Measurements from ENCODE around the gene PTEN. TPM values are rescaled to one million over a fixed set of nuclear protein-coding genes. Genes with fewer than 3 reads are reported as not detected.
"Not testable (repeated sequence)": the region's sequence is repeated elsewhere in the genome, so short reads cannot be mapped to it uniquely, and the experiment has no call there.

Gene PTEN
- total RNA-seq, 1 donor from 2014 or later: 69.3 TPM

- DNase-seq (ENCODE audit: low read depth): not testable (repeated sequence)
These were observed 5.7 kb downstream of the PTEN start for GRCh38 chr10:87869139-87869538.

DNA sequence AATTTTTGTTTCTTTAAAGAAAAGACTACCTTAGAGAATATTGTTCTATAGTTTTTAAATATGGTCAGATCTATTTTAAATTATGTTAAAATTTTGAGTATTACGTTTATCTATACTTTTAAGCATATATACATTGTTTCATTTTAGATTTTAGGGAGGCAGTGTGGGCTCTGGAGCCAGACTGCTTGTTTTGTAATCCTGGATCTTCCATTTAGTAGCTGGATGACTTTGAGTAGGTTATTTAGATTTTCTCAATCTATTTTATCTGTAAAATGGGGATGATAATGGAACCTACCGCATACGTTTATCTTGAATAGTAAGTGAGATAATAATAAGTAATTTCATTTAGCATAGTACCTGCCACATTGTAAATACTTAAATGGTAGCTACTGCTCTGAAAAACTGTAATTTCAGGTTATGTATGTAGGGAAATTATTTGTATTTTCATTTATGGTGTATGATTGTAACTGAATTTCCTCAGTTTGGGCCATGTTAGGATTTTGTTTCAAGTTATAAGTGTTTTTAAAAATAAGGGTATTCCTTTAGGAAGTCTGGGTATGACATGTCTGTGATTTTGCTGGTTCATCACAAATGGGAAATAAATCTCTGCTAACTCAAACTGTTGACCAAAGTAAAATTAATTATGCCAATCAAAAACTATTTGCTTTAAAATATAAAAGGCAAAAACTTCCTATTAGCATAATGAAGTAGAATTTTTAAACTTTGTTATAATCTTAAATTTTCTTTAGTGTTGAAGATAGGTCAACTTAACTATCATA is 6.5 kb downstream of the PTEN start:
- no peak for DNase-seq (ENCODE audit: low read depth)

GRCh38 chr10:87872828-87873227 is 9.4 kb downstream of the PTEN start:
- DNase-seq (ENCODE audit: low read depth): no peak

- DNase-seq (ENCODE audit: low read depth): no peak
These were observed 10.2 kb downstream of the PTEN start for GRCh38 chr10:87873656-87874055.

GRCh38 chr10:87875929-87876571 is 12.6 kb downstream of the PTEN start:
- DNase-seq (ENCODE audit: low read depth): no peak

GRCh38 chr10:87878664-87879459 is 15.4 kb downstream of the PTEN start:
- no peak for DNase-seq (ENCODE audit: low read depth)

- DNase-seq (ENCODE audit: low read depth): no peak
These were observed 16.9 kb downstream of the PTEN start for GRCh38 chr10:87880336-87880735.

DNA sequence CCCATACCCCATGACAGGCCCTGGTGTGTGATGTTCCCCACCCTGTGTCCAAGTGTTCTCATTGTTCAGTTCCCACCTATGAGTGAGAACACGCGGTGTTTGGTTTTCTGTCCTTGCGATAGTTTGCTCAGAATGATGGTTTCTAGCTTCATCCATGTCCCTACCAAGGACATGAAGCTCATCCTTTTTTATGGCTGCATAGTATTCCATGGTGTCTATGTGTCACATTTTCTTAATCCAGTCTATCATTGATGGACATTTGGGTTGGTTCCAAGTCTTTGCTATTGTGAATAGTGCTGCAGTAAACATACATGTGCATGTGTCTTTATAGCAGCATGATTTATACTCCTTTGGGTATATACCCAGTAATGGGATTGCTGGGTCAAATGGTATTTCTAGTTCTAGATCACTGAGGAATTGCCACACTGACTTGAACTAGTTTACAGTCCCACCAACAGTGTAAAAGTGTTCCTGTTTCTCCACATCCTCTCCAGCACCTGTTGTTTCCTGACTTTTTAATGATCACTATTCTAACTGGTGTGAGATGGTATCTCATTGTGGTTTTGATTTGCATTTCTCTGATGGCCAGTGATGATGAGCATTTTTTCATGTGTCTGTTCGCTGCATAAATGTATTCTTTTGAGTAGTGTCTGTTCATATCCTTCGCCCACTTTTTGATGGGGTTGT is 18.1 kb downstream of the PTEN start:
- DNase-seq (ENCODE audit: low read depth): not testable (repeated sequence)

GRCh38 chr10:87882555-87883294 is 19.3 kb downstream of the PTEN start:
- DNase-seq (ENCODE audit: low read depth): no peak

DNA sequence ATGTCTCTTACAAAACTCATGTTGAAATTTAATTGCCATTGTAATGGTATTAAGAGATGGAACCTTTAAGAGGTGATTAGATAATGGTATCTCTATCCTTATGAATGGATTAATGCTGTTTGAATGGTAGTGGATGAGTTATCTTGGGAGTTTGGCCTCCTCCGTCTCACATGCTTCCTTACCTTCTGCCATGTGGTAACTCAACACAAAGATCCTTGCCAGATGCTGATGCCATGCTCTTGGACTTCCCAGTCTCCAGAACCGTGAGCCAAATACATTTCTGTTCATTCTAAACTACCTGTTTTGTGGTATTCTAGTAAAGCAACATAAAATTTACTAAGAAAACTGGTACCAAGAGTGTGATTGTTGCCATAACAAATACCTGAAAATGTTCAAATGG is 23.2 kb downstream of the PTEN start:
- DNase-seq (ENCODE audit: low read depth): no peak

GRCh38 chr10:87887146-87887545 is 23.7 kb downstream of the PTEN start:
- DNase-seq (ENCODE audit: low read depth): no peak

GRCh38 chr10:87887548-87888289 is 24.3 kb downstream of the PTEN start:
- DNase-seq (ENCODE audit: low read depth): no peak

- peak; percentile 18 for DNase-seq (ENCODE audit: low read depth)
These were observed 32.0 kb downstream of the PTEN start for GRCh38 chr10:87895430-87895829.

- no peak for DNase-seq (ENCODE audit: low read depth)
These were observed 32.8 kb downstream of the PTEN start for GRCh38 chr10:87896216-87896615.

DNA sequence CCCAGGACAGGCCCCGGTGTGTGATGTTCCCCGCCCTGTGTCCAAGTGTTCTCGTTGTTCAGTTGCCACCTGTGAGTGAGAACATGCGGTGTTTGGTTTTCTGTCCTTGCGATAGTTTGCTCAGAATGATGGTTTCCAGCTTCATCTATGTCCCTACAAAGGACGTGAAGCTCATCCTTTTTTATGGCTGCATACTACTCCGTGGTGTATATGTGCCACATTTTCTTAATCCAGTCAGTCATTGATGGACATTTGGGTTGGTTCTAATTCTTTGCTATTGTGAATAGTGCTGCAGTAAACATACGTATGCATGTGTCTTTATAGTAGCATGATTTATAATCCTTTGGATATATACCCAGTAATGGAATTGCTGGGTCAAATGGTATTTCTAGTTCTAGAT is 34.5 kb downstream of the PTEN start:
- not testable (repeated sequence) for DNase-seq (ENCODE audit: low read depth)

- not testable (repeated sequence) for DNase-seq (ENCODE audit: low read depth)
These were observed 40.0 kb downstream of the PTEN start for GRCh38 chr10:87903396-87903795.

DNA sequence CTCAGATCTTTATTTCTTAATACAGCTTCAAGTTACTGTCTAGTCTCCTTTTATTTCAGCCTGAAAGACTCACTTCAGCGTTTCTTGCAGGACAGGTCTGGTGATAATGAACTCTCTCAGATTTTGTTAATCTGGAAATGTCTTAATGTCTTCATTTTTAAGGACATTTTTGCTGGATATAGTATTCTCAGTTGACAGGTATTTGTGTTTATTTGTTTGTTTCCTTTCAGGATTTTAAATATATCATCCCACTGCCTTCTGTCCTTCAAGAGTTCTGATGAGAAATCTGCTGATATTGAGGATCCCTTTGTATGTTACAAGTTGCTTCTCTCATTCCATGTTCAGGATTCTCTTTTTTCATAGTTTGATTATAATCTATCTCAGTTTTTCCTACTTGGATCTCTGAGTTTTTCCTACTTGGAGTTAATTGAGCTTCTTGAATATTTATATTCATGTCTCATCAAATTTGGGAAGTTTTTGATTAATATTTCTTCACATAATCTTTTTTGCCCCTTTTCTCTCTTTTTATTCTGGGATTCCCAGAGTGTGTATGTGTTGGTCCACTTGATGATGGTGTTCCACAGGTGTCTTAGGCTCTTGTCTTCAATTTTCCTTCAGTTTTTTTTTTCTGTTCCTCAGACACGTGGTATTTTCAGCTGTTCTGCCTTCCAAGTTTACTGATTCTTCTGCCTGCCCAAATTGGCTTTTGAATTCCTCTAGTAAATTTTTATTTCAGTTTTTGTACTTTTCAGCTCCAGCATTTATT is 49.9 kb downstream of the PTEN start:
- DNase-seq (ENCODE audit: low read depth): peak; percentile 23

- DNase-seq (ENCODE audit: low read depth): no peak
These were observed 52.0 kb downstream of the PTEN start for GRCh38 chr10:87915406-87915805.

GRCh38 chr10:87915989-87916388 is 52.6 kb downstream of the PTEN start:
- DNase-seq (ENCODE audit: low read depth): no peak
